GM18867 (cell line): Measurements from ENCODE around the gene NEURL2.
"Not testable (repeated sequence)": the region's sequence is repeated elsewhere in the genome, so short reads cannot be mapped to it uniquely, and the experiment has no call there.

Source experiments
- ATAC-seq: cut with Tn5 transposase; IDR thresholded peaks from one replicate; pipeline ENCODE4 v1.9.1; 2021; ENCODE audit warnings: mild to moderate bottlenecking, moderate library complexity; ENCODE audit not compliant: unreplicated experiment

The NEURL2 gene

DNA sequence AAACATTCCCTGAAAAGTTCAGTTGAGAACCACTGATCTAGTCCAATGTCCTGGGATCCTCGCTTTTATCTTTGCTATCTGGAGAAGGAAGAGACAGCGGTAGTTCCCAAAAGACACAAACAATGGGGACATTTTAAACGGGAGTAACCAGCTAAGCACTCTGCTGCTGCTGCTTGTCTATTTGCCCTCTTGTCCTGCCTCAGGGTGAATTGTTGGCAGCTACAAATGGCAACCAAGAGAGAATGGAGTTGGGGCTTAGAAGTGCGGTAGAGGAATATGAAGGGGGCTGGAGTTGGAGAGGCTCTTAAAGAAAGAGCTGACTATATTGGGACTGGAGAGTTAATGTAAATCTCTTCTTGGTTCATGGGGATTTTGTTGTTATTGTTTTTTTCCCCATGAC, 16.4 kb downstream of the NEURL2 start:
- no peak for ATAC-seq

DNA sequence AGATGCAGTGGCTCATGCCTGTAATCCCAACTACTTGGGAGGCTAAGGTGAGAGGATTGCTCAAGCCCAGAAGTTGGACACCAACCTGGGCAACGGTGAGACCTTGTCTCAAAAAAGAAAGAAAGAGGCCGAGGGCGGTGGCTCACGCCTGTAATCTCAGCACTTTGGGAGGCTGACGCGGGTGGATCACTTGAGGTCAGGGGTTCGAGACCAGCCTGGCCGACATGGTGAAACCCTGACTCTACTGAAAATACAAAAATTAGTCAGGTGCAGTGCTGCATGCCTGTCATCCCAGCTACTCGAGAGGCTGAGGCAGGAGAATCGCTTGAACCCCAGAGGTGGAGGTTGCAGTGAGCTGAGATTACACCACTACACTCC, 16.9 kb downstream of the NEURL2 start:
- ATAC-seq = not testable (repeated sequence)

DNA sequence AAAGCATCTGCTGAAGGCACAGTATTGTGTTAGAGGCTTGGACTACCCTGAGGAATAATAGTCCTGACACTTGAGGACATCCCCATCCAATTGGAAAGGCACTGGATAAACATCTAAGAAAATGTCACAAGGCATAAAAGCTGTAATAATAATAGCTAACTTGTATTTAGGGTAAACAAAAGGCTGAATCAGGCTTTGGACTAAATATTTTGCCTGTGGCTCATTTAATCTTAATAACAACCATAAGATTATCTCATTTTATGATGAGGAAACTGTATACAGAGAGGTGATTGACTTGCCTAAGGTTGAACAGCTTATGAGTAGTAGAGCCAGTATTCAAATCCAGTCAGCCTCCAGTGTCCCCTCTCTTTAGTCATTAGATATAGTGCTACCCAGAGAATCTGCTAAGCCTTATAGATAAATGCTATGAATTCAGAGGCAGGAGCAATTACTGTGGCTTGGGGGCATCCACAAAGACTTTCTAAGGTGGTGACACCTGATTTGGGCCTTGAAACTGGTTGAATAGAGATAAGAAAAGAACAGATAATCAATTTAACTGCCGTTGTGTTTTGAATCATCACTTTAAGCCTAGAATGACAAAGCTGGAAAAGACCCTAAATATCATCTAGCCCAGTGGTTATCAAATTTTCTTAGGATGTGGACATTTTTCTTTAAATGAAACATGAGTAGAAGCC, 17.5 kb downstream of the NEURL2 start:
- ATAC-seq = no peak

DNA sequence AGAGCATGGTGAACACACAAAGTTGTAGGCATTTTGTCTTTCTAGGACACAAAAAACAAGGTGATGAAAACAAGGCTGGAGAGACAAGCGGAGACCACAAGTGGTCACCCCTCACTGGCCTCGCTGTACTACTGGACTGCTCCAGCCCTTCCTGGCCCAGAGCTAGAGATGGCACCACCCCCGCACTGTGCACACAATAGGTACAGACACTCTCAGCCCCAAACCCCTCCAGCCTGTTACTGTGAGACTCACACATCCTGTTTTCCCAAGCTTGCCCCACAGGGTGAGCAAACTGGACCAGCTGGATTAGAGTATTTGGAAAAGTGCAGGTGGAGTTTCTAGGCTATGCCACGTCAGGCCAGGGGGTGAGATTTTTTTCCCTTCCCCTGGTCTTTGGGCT, 18.4 kb downstream of the NEURL2 start:
- no peak for ATAC-seq

DNA sequence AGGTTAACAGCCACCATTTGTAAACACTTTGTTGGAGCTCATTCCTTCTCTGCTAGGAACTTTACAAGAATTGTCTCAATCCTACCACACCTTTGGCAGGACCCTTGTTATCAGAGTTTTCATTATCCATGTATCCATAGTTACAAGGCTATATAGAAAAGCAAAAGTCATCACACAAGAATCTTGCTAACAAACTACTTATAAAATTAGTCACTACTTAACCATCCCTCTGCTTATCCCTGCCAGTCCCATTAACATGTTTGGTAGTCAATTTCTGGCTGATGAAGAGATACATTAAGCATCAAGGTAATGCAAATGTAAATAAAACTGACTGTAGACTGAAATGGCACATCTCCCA, 23.2 kb downstream of the NEURL2 start:
- no peak for ATAC-seq

DNA sequence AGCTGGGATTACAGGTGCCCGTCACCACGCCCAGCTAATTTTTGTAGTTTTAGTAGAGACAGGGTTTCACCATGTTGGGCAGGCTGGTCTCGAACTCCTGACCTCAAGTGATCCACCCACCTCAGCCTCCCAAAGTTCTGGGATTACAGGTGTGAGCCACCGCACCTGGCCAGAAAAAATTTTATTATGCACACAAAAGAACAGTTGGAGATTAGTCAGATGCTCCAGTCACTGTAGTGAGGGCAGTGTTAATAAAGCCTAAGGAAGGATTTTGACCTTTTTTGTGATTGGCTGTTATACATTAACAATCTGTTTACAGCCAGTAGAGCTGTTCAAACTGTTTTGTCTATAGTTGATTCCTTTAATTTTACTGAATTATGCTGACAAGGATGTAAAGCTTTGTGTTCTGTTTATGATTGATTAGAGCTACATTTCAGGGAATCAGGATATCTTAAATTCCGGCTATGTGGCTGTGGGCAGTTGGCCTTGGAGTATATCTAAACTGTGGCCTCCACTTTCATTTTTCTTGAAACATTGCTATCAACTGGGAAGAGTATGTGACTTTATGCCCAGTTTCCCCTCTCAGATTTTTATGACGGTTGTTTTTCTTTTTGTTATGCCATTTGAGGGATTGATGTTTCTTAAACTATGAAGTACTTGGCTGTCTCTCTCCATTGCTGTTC, 23.7 kb downstream of the NEURL2 start:
- ATAC-seq = no peak

DNA sequence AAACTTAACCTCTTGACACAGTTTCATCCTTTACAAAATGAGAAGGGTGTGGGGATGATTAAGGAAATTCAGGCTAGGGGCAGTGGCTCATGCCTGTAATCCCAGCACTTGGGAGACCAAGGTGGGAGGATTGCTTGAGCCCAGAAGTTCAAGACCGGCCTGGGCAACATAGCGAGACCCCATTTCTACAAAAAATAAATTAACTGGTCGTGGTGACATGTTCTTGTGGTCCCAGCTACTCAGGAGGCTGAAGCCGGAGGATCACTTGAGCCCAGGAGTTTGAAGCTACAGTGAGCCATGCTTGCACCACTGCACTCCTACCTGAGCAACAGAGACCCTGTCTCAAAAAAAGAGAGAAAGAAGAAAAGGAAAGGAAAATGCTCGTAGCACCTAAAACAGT, 24.6 kb downstream of the NEURL2 start:
- ATAC-seq = no peak

DNA sequence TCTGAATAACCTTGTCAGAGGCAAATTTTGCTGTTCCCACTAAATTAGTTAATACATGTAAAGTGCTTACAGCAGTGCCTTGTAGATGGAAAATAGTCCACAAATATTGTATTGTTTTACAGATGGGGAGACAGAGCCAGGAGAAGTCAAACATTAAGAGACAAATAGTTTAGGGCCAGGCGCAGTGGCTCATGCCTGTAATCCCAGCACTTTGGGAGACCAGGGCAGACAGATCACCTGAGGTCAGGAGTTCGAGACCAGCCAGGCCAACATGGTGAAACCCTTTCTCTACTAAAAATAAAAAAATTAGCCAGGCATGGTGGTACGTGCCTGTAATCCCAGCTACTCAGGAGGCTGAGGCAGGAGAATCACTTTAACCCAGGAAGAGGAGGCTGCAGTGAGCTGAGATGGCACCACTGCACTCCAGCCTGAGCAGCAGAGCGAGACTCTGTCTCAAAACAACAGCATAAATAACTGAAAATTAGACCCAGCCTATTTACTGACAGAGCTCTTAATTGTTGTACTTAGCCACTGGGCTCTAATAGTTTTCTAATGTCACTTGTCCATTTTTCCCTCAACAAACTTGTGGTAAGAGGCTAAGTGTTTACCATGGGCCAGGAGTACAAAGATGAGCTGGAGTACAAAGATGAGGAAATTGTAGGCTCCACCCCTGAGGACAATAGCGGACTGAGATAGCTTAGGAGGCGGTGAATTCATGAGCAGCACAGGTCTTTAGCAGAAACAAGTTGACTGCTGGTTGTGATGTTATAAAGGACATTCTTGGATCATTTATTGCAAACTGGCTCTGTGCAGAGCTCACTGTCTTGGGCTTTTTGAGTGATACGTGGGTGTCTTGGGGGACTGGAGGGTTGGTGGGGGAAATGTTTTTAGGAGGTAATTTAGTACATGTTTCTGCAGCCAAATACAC, 27.2 kb downstream of the NEURL2 start:
- no peak for ATAC-seq

DNA sequence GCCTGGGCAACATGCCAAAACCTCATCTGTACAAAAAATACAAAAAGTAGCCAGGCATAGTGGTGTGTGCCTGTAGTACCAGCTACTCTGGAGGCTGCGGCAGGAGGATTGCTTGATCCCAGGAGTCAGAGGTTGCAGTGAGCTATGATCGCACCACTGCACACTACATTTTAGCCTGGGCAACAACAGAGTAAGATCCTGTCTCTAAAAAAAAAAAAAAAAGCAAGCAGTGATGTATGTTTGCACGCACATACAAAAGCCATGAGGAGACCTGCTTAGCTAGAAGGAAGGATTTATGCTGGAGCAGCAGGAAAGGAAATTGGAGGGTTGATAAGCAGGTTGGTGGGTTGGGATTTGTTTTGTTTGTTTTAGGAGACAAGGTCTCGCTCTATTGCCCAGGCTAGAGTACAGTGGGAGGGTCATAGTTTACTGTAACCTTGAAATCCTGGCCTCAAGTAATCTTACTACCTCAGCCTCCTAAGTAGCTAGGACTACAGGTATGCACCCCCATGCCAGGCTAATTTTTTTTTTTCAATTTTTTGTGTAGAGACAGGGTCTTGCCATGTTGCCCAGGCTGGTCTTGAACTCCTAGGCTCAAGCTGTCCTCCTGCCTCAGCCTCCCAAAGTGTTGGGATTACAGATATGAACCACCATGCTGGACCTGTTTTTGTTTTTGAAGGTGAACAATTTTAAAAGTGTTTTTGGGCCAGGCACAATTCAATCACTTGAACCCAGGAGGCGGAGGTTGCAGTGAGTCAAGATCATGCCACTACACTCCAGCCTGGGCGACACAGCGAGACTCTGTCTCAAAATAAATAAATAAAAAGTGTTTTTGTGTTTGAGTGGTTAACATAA, 29.6 kb downstream of the NEURL2 start:
- no peak for ATAC-seq

DNA sequence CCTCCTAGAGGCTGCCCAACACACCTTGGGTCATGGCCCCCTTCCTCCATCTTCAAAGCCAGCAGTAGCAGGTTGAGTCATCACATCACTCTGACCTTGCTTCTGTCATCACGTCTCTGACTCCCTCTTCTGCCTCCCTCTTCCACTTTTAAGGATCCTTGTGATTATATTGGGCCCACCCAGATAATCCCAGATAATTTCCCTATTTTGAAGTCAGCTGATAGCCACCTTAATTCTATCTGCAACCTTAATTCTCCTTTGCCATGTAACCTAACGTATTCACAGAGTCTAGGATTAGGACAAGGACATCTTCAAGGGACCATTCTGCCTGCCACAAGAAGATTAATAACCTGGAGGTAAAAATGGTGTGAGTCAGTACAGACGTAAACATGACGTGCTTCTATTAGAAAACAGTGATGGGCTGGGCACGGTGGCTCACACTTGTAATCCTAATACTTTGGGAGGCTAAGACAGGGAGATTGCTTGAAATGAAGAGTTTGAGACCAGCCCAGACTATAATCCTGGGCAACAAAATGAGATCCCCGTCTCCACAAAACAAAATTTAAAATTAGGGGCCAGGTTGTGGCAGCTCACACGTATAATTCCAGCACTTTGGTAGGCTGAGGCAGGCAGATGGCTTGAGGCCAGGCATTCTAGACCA, 30.3 kb downstream of the NEURL2 start:
- no peak for ATAC-seq

DNA sequence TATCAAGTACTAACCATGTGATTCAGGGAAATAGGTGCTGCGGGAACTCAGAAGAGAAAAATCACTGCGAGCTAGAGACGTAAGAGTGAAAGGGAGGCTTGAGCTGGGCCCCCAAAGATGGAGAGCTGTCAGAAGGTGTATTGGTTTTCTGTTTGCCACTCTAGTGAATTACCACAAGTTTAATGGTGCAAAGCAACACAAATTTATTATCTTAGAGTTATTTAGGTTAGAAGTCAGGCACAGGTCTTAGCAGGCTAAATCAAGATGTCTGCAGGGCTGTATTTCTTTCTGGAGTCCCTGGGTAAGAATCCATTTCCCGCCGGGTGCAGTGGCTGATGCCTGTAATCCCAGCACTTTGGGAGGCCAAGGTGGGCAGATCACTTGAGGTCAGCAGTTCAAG, 31.1 kb downstream of the NEURL2 start:
- no peak for ATAC-seq

DNA sequence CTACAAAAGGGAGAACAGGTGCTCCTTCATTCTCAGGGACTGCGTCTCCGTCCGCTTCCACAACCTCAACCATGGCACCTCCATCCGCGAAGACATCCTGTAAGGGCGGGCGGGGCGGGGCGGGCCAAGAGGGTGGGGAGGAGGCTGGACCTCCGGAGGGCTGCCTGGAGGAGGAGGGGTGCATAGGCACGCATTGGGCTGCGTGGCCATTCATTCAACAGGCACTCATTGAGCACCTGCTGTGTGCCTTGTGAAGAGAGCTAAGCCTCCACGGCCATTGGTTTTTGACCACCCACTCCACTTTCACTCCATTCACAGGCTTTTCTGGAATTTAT, 33.2 kb downstream of the NEURL2 start:
- ATAC-seq = peak; percentile 16

DNA sequence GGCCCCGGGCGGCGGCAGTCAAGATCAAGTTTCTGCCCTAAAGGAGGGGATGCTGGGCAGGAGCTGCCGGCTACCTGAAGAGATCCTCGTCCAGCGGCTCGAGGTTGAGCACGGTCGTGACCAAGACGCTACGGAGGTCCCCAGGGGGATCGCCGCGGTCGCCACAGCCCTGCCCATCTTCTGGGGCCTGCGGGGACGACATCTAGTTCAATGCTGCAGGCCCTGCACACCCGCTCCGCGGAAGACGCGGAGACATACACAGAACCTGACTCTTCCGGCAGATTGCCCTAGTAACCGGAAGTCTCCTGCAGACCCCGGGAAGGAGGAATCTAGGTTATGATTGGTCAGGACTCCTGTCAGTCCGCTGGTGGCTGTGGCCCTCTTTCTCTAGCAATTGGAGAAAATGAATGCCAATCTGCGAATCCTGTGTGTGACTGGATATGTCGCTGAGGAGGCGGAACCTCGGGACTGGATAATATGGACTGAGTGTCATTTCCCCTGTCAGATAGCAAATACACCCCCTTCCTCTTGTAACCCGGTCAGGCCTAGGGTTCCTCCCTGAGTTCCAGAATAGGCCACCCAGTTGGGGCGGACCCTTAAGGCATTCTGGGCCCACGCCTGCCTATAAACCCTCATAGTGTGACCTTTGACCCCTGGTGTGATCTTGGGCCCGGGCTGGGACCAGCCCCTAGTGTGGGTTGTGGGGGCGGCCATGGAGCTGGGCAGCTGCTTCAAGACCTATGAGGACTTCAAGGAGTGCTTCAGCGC, 33.7 kb downstream of the NEURL2 start, which contains the start of the genes ACOT8 and ZSWIM3:
Gene ACOT8 (minus strand): TSS at position 279 of the 768 bp plus-strand sequence. CDS start 77 bp downstream, at position 202.
Gene ZSWIM3 (plus strand): TSS at position 501 of the 768 bp plus-strand sequence. CDS start 212 bp downstream, at position 713.
- peak; percentile 94 for ATAC-seq

DNA sequence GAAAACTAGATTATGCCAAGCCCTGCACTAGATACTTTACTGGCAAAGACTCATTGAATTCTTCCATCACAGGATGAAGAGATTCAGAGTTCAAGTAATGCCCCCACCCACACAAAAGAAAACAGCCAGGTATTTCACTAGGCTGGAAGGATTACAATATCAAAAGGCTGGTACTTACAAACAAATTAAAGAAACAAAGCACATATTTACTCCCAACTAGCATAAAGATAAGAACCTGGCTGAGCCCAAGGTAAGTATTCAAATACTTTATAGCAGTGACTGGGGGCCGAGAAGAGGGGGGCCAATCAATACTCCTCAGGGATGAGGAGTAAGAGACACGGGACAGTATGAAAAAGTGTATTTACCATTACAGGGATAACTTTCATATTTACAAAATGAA, 37.5 kb downstream of the NEURL2 start:
- no peak for ATAC-seq

DNA sequence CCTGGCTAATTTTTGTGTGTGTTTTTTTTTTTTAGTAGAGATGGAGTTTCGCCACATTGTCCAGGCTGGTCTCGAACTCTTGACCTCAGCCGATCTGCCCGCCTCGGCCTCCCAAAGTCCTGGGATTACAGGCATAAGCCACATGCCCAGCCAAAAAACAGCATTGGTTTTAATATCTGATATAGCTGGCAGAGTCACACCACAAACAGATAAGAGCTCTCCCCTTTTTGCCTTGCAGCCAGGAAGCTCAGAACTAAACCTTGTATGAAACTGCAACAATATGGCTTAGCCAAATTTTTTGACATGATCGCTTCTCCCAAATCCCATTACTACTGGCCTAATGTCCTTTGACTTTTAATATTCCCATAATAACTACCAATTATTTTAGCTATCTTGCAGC, 38.7 kb downstream of the NEURL2 start:
- no peak for ATAC-seq

DNA sequence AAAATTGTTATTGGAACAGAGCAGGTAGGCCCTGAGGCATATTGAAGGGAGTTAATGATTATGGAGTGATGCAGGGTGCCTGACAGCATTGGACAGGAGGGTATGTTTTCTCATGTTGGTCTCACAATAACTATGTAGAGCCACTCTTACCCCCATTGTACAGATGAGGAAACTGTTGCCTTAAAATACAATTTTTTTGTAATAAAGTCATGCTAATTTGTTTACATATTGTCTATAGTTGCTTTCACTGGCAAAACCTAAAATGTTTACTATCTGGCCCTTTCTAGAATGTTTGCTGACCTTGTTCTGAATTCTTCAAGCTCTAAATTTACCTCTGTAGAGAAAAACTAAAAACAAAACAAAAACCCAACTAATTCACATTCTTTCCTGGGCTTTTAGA, 39.5 kb downstream of the NEURL2 start:
- ATAC-seq = no peak

DNA sequence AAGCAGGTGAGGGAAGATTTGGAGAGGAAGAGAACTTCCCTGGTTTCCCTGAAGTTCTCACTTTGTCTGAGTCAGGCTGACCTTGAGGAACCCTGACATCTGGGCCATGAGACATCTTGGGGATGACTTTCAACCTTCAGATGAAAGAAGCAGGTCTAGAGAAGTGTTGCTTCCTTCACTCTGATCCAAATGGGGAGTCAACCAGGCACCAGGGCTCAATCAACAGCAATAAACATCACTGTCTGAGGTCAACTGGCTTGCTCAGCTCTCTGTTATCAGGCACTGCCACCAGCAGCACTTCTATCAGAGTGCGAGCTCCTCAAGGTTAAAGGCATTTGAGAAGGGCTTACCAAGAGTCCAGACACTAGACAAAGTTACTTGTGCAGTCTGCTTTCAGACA, 40.1 kb downstream of the NEURL2 start:
- no peak for ATAC-seq

DNA sequence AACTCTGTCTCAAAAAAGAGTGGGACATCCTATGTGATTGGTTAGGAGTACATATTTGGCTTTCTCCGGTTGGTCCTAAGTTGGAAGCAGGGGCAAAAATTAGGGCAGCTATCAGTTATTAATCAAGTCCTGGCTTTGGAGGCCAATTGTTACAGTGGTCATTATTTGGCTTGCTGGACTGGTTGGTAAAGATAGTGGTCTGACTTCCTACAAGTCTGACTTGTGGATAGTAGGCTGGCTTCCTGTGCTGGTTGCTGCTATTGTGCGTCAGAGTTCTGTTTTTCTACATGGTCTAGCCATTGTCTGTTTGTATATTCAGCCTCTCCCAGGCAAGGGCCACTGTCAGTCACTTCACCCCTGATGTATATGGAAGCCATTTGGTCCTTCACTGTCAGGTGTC, 40.8 kb downstream of the NEURL2 start:
- ATAC-seq = no peak

DNA sequence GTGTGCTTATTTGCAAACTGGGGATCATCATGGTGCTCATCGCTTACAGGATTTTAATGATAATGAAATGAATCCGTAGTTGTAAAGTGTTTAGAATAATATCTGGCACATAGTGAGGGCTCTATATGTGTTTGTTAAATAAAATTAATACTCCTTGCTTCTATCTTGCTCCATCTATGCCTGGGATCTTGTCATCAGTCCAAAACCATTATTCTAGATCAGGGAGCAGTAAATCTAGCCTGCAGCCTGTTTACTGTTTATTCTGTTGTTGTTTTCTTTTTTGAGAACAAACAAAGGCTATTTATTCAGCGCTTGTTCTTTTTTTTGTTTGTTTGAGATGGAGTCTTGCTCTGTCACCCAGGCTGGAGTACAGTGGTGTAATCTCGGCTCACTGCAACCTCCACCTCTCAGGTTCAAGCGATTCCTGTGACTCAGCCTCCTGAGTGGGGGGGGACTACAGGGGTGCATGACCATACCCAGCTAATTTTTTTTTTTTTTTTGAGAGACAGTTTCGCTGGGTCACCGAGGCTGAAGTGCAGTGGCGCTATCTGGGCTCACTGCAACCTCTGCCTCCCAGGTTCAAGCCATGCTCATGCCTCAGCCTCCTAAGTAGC, 41.9 kb downstream of the NEURL2 start:
- ATAC-seq = no peak
